ENCODE measurements around the gene GORASP1.

The GORASP1 gene

DNA sequence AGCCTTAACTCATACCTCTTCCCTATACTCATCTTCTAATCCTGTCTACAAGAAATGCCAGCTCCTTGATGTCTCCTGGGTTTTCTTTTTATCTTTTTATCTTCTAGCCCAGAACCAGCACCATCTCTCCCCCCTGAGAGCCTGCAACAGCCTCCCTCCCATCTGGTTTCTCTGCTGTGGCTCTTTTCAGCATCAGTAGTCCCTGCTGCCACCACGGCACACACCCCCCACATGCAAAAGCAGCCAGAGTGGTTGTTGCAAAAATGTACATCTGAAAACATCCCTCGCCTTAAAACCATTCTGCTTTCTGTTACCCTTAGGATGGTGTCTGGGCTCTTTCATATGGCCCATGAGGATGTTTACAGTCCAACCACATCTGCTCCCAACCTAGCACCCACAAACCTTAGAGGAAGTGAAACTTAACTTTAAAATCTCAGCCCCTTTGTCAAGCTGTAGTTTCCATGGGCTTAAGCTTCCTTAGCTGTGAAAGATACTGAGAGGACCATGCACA lies 828 bp upstream of the GORASP1 start (continued):
- TF ChIP-seq, protein P1, sequence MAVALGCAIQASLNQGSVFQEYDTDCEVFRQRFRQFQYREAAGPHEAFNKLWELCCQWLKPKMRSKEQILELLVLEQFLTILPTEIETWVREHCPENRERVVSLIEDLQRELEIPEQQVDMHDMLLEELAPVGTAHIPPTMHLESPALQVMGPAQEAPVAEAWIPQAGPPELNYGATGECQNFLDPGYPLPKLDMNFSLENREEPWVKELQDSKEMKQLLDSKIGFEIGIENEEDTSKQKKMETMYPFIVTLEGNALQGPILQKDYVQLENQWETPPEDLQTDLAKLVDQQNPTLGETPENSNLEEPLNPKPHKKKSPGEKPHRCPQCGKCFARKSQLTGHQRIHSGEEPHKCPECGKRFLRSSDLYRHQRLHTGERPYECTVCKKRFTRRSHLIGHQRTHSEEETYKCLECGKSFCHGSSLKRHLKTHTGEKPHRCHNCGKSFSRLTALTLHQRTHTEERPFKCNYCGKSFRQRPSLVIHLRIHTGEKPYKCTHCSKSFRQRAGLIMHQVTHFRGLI (tag by site-specific recombination; IDR thresholded peaks at IDR 0.05): no peak

DNA sequence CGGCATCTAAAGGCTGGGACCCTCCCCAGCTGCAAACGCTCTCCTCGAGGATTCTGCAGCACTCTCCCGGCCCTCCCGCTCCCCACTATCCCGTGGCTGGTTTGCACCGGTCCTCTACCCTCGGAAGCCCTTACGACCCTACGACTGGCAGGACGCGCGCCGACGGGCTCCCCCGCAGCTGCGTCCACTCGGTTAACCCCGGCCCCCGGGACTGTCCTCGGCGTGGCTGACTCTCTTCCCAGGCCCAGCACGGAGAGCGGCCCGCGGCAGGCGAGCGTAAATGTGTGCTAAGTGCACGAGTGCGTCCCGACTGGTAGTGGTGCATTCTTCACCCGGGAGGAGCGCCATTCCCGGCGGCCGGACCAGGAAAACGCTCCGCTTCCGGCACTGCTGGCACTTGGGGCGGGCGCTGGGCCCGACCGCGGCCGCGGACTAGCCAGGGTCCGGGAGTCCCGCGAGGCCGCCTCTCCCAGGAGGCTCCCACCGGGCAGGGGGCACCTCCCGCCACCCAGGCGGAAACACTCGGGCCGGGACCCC lies 508 bp downstream of the GORASP1 start:
- ChIA-PET POLR2A (interaction anchor here (1.0 kb wide), 1 partner anchor 21 kb away, joined by 3 read pairs; no protein-coding TSS in a partner anchor), CTCF (interaction anchor here (0.9 to 1.5 kb wide), 3 partner anchors 10 to 20 kb away, joined by 3 to 9 read pairs (median 4); no protein-coding TSS in a partner anchor)
- TF ChIP-seq ZNF571 (tag by site-specific recombination; IDR thresholded peaks at IDR 0.05): no peak
- TF ChIP-seq ZBTB20 (tag by site-specific recombination; IDR thresholded peaks at IDR 0.05): peak; percentile 64
- TF ChIP-seq, protein P2, sequence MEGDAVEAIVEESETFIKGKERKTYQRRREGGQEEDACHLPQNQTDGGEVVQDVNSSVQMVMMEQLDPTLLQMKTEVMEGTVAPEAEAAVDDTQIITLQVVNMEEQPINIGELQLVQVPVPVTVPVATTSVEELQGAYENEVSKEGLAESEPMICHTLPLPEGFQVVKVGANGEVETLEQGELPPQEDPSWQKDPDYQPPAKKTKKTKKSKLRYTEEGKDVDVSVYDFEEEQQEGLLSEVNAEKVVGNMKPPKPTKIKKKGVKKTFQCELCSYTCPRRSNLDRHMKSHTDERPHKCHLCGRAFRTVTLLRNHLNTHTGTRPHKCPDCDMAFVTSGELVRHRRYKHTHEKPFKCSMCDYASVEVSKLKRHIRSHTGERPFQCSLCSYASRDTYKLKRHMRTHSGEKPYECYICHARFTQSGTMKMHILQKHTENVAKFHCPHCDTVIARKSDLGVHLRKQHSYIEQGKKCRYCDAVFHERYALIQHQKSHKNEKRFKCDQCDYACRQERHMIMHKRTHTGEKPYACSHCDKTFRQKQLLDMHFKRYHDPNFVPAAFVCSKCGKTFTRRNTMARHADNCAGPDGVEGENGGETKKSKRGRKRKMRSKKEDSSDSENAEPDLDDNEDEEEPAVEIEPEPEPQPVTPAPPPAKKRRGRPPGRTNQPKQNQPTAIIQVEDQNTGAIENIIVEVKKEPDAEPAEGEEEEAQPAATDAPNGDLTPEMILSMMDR (tag by site-specific recombination; IDR thresholded peaks at IDR 0.05): peak; percentile 43
- no peak for TF ChIP-seq ZNF529 (tag by site-specific recombination; IDR thresholded peaks at IDR 0.05; ENCODE audit: insufficient replicate concordance)
- TF ChIP-seq ZNF473 (tag by site-specific recombination; IDR thresholded peaks at IDR 0.05): no peak
- peak; percentile 18; the same call in 1 of the 2 replicates for TF ChIP-seq IKZF3 (tag by site-specific recombination; IDR thresholded peaks at IDR 0.05)
- TF ChIP-seq SETDB1 (IDR thresholded peaks at IDR 0.05; ENCODE audit: insufficient read length, low read length): no peak
- TF ChIP-seq, protein P3, sequence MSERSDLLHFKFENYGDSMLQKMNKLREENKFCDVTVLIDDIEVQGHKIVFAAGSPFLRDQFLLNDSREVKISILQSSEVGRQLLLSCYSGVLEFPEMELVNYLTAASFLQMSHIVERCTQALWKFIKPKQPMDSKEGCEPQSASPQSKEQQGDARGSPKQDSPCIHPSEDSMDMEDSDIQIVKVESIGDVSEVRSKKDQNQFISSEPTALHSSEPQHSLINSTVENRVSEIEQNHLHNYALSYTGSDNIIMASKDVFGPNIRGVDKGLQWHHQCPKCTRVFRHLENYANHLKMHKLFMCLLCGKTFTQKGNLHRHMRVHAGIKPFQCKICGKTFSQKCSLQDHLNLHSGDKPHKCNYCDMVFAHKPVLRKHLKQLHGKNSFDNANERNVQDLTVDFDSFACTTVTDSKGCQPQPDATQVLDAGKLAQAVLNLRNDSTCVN (tag by site-specific recombination; optimal IDR thresholded peaks at IDR 0.05): peak; percentile 64
- TF ChIP-seq, protein P4, sequence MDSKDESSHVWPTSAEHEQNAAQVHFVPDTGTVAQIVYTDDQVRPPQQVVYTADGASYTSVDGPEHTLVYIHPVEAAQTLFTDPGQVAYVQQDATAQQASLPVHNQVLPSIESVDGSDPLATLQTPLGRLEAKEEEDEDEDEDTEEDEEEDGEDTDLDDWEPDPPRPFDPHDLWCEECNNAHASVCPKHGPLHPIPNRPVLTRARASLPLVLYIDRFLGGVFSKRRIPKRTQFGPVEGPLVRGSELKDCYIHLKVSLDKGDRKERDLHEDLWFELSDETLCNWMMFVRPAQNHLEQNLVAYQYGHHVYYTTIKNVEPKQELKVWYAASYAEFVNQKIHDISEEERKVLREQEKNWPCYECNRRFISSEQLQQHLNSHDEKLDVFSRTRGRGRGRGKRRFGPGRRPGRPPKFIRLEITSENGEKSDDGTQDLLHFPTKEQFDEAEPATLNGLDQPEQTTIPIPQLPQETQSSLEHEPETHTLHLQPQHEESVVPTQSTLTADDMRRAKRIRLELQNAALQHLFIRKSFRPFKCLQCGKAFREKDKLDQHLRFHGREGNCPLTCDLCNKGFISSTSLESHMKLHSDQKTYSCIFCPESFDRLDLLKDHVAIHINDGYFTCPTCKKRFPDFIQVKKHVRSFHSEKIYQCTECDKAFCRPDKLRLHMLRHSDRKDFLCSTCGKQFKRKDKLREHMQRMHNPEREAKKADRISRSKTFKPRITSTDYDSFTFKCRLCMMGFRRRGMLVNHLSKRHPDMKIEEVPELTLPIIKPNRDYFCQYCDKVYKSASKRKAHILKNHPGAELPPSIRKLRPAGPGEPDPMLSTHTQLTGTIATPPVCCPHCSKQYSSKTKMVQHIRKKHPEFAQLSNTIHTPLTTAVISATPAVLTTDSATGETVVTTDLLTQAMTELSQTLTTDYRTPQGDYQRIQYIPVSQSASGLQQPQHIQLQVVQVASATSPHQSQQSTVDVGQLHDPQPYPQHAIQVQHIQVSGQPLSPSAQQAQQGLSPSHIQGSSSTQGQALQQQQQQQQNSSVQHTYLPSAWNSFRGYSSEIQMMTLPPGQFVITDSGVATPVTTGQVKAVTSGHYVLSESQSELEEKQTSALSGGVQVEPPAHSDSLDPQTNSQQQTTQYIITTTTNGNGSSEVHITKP (tag by site-specific recombination; IDR thresholded peaks at IDR 0.05): peak; percentile 27; the same call in 1 of the 2 replicates
- TF ChIP-seq WT1 (tag by site-specific recombination; IDR thresholded peaks at IDR 0.05): no peak
- TF ChIP-seq GLIS2 (tag by site-specific recombination; IDR thresholded peaks at IDR 0.05): peak; percentile 48; the same call in 1 of the 2 replicates
- no peak for TF ChIP-seq ZNF214 (tag by site-specific recombination; IDR thresholded peaks at IDR 0.05; ENCODE audit: borderline replicate concordance)
- no peak for TF ChIP-seq ZNF37A (tag by site-specific recombination; IDR thresholded peaks at IDR 0.05)
- 0 out of 2 replicates have a peak, but pooled peaks have one; percentile 17 for TF ChIP-seq ZNF76 (tag by site-specific recombination; IDR thresholded peaks at IDR 0.05; ENCODE audit: borderline replicate concordance, low read depth)
- TF ChIP-seq, protein P5, sequence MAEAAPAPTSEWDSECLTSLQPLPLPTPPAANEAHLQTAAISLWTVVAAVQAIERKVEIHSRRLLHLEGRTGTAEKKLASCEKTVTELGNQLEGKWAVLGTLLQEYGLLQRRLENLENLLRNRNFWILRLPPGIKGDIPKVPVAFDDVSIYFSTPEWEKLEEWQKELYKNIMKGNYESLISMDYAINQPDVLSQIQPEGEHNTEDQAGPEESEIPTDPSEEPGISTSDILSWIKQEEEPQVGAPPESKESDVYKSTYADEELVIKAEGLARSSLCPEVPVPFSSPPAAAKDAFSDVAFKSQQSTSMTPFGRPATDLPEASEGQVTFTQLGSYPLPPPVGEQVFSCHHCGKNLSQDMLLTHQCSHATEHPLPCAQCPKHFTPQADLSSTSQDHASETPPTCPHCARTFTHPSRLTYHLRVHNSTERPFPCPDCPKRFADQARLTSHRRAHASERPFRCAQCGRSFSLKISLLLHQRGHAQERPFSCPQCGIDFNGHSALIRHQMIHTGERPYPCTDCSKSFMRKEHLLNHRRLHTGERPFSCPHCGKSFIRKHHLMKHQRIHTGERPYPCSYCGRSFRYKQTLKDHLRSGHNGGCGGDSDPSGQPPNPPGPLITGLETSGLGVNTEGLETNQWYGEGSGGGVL (tag by site-specific recombination; IDR thresholded peaks at IDR 0.05): 0 out of 2 replicates have a peak, but pooled peaks have one; percentile 11
- peak; percentile 53; the same call in 1 of the 2 replicates for TF ChIP-seq ZNF777 (tag by site-specific recombination; IDR thresholded peaks at IDR 0.05; ENCODE audit: borderline replicate concordance)
- TF ChIP-seq, protein P6, sequence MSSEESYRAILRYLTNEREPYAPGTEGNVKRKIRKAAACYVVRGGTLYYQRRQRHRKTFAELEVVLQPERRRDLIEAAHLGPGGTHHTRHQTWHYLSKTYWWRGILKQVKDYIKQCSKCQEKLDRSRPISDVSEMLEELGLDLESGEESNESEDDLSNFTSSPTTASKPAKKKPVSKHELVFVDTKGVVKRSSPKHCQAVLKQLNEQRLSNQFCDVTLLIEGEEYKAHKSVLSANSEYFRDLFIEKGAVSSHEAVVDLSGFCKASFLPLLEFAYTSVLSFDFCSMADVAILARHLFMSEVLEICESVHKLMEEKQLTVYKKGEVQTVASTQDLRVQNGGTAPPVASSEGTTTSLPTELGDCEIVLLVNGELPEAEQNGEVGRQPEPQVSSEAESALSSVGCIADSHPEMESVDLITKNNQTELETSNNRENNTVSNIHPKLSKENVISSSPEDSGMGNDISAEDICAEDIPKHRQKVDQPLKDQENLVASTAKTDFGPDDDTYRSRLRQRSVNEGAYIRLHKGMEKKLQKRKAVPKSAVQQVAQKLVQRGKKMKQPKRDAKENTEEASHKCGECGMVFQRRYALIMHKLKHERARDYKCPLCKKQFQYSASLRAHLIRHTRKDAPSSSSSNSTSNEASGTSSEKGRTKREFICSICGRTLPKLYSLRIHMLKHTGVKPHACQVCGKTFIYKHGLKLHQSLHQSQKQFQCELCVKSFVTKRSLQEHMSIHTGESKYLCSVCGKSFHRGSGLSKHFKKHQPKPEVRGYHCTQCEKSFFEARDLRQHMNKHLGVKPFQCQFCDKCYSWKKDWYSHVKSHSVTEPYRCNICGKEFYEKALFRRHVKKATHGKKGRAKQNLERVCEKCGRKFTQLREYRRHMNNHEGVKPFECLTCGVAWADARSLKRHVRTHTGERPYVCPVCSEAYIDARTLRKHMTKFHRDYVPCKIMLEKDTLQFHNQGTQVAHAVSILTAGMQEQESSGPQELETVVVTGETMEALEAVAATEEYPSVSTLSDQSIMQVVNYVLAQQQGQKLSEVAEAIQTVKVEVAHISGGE (tag by site-specific recombination; conservative IDR thresholded peaks at IDR 0.05; ENCODE audit: low read depth): peak; percentile 62
- H3K36me3 ChIP-seq (ENCODE audit: control insufficient read depth in 2 of 2, insufficient read depth in 1 of 2, low read length in 2 of 2): peaks cover 0 to 7% of the 10 kb centered on the region in 2 experiments; a peak in 1 of 3 replicates
- no peaks in the 10 kb centered on the region for H3K4me1 ChIP-seq (ENCODE audit: control insufficient read depth, insufficient read depth, low read length)
- no peaks in the 10 kb centered on the region for H3K9me3 ChIP-seq (ENCODE audit: control insufficient read depth, insufficient read depth, low read depth, low read length)
- H3K27ac ChIP-seq (ENCODE audit: extremely low read depth, low read depth, low read length): peak overlapping the region; percentile 53; the same call in 1 of the 2 replicates
- H3K4me3 ChIP-seq (ENCODE audit: low read depth, low read length): peak overlapping the region; percentile 85
